GM04504 (cell line): ENCODE results near the gene PKP2.

Experiments
- DNase-seq: peaks from one replicate; pipeline ENCODE4 v3.0.0-alpha.2; 2012; ENCODE audit warnings: low read depth

Gene PKP2

GRCh38 chr12:32896432-32897280 lies at the start of gene PKP2:
PKP2 (minus strand) TSS chr12:32896777; CDS start chr12:32896731, 46 bp downstream.
- DNase-seq, result no peak

GRCh38 chr12:32944195-32944594 lies 47.6 kb upstream of the PKP2 start:
- no peak for DNase-seq

- no peak for DNase-seq
Measured at GRCh38 chr12:32939801-32940200, 43.2 kb upstream of the PKP2 start.

- no peak for DNase-seq
Measured at GRCh38 chr12:32926963-32927362, 30.4 kb upstream of the PKP2 start.

GRCh38 chr12:32926356-32926755 lies 29.8 kb upstream of the PKP2 start:
- DNase-seq, result no peak

- no peak for DNase-seq
Measured at GRCh38 chr12:32922546-32923297, 26.1 kb upstream of the PKP2 start.

GRCh38 chr12:32921397-32921796 lies 24.8 kb upstream of the PKP2 start:
- no peak for DNase-seq

- no peak for DNase-seq
Measured at GRCh38 chr12:32920506-32921085, 24.0 kb upstream of the PKP2 start.

GRCh38 chr12:32918890-32919801 lies 22.6 kb upstream of the PKP2 start:
- DNase-seq, result no peak

GRCh38 chr12:32917094-32917611 lies 20.6 kb upstream of the PKP2 start:
- DNase-seq, result no peak

- DNase-seq, result no peak
Measured at GRCh38 chr12:32907898-32908476, 11.4 kb upstream of the PKP2 start.

GRCh38 chr12:32907166-32907565 lies 10.6 kb upstream of the PKP2 start:
- no peak for DNase-seq

GRCh38 chr12:32906399-32907165 lies 10.0 kb upstream of the PKP2 start:
- no peak for DNase-seq

- DNase-seq, result no peak
Measured at GRCh38 chr12:32903763-32904162, 7.2 kb upstream of the PKP2 start.

- DNase-seq, result no peak
Measured at GRCh38 chr12:32903318-32903717, 6.7 kb upstream of the PKP2 start.

- no peak for DNase-seq
Measured at GRCh38 chr12:32902287-32902997, 5.9 kb upstream of the PKP2 start.

GRCh38 chr12:32901553-32901952 lies 5.0 kb upstream of the PKP2 start:
- no peak for DNase-seq

- no peak for DNase-seq
Measured at GRCh38 chr12:32897687-32898573, 1.4 kb upstream of the PKP2 start.

GRCh38 chr12:32897281-32897610 lies 669 bp upstream of the PKP2 start:
- DNase-seq, result no peak
